Caki2 (cell line): ENCODE results near the gene KIF14. TPM values are rescaled to one million over a fixed set of nuclear protein-coding genes. Genes with fewer than 3 reads are reported as not detected.
A peak's percentile ranks its signal among the peaks of the same experiment; 100 is the strongest.
"Not testable (repeated sequence)": the region's sequence is repeated elsewhere in the genome, so short reads cannot be mapped to it uniquely, and the experiment has no call there.

Source experiments
- DNase-seq: peaks from one replicate; pipeline ENCODE4 v3.0.0-alpha.2; 2015; ENCODE audit warnings: low read depth
- in situ Hi-C: cut with HindIII; loops from 2 replicates; pipeline ENCODE4 v1.10.0; 2016; ENCODE audit warnings: low sequenced_read_pairs, low pct_unique_long_range_greater_than_20kb, mixed read lengths
- total RNA-seq: library from RNA; depleted of rRNA; stranded (reverse); fragments of >200 nt; shearing (Covaris generic); gene quantifications from 2 replicates; pipeline ENCODE4 v1.2.3, GENCODE V29; 2014; ENCODE audit warnings: low replicate concordance

KIF14 gene
- total RNA-seq, 1 experiment from 2014 or later = 10.0 TPM

DNA sequence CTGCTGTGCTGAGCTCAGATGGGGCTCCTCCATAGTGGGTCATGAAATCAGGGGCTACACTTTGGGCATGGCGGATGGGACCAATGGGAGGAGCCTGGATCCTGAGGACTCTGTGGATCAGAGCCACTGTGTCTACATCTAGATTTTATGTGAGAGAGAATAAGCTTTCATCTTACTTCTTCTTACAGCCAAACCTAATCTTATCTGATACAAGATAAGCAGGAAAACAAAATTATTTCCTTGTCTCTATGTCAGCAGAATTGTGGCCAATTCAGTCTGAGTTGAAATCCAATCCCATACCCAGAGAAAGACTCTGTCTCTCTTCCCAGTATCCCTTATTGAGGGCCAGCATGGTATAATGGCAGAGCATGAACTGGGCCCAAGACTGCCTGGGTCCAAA is 56.2 kb downstream of the KIF14 start:
- in situ Hi-C loops = no loop called here
- DNase-seq = no peak

DNA sequence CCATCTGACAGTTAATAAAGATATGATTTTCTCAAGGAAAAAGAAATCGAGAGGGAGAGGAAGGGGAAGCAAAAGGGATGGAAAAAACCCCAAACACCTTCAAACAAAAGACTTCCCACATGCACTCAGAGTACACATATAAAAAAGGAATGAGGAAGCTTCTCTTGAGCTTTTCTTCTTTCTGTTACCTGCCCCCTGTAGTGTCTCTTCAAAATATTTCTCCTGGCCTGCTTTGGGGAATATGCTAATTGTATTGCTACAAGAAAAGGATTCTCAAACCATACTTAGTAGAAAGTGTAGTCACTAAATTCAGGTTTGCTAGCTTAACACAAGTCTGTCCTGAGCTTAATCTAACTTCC is 58.7 kb downstream of the KIF14 start:
- in situ Hi-C loops = no loop called here
- no peak for DNase-seq

DNA sequence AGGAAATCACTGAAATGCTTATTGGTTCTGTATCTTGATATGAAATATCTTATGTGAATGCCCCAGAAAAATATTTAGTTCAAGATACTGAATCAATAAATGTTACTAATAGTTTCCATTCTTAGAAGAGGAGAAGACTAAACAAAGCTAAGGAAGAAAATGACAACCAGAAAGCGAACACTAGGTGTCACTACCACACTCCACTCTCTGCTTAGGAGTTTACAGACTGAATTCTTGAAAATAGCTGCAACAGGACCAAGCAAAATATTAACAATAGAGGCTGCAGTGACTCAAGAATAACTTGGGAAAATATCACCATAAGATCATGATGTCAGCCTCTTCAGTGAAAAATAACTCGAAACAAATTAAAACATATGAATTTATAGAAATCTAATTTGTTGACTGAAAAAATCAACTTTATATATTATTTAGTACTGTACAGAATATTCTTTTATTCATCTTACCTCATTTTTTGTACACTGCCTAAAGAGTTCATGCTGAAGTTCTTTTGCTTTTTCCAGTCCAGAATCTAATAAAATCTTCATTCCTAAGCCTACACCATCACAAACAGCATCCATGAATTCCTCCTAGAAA is 61.6 kb downstream of the KIF14 start:
- DNase-seq = peak; percentile 39
- in situ Hi-C loops = no loop called here

DNA sequence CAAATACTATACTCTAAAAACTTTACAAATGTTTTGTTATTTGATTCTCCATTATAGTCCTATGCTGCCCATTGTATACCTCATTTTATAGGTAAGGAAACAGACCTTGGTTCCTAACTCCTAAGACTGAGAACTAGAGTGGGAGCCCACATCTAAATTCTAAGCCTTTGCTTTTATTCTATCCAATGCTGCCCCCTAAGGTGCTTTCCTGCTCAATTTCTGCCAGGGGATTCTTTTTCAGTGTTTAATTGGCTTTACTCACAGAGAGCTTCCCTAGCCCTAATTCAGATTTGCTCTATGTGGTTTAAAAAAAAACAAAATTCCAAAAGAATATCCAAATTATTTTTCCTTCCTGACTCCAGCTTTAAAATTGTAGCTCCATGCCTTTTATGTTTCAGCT is 64.5 kb downstream of the KIF14 start:
- no peak for DNase-seq
- in situ Hi-C loops = no loop called here

DNA sequence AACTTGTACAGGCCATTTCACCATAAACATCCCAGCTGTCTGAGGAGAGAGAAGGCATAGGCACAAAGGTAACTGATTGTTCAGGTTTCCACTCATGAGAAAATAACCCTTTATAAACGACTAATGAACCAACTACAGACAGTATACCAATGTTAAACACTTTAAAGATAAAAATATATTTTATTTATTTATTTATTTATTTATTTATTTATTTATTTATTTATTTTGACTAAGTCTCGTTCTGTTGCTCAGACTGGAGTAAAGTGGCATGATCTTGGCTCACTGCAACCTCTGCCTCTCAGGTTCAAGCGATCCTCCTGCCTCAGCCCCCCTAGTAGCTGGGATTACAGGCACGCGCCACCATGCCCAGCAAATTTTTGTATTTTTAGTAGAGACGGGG is 67.8 kb downstream of the KIF14 start:
- in situ Hi-C loops, DNase-seq: not testable (repeated sequence)

DNA sequence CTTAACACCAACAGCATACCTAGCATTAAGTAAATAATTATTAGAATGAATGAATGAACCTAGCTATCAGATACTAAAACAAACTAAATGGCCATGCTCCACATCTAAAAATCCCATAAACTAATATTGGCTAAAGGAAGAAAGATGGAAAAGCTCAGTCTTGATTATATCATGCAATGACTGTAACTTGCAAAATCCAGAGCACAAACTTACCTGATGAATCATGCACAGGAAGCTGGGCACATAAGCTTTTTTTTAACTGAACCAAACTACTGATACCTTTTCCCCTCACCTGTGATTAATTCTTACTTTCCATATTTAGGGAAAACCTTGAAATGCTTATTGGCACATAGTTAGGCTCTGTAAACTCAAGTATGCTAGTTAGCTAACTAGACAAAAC is 70.2 kb downstream of the KIF14 start:
- no peak for DNase-seq
- in situ Hi-C loops = no loop called here

DNA sequence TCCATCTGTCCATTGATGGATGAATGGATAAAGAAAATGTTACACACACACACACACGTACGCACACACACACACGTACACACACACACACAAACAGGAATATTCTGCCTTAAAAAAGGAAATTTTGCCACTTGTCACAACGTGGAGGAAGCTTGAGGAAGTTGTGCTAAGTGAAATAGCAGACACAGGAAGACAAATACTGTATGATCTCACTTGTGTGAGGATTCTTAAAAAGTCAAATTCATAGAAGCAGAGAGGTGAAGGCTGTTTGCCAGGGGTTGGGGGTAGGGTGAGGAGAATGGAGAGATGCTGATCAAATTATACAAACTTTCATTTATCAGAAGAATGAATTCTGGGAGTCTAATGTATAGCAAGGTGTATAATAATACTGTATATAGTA is 73.2 kb downstream of the KIF14 start:
- no peak for DNase-seq
- in situ Hi-C loops = no loop called here

DNA sequence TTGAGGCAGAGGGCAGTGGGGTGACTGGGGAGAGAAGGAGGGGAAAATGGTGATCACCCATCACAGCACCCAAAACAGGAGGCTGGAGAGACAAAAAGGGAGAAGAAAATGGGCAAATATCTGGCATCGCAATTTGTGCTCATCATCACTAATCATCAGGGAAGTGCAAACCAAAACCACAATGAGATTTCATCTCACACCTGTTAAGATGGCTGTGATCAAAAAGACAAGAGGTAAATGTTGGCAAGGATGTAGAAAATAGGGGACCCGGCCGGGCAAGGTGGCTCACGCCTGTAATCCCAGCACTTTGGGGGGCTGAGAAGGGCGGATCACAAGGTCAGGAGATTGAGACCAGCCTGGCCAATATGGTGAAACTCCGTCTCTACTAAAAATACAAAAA is 74.0 kb downstream of the KIF14 start:
- DNase-seq = no peak
- in situ Hi-C loops = no loop called here

DNA sequence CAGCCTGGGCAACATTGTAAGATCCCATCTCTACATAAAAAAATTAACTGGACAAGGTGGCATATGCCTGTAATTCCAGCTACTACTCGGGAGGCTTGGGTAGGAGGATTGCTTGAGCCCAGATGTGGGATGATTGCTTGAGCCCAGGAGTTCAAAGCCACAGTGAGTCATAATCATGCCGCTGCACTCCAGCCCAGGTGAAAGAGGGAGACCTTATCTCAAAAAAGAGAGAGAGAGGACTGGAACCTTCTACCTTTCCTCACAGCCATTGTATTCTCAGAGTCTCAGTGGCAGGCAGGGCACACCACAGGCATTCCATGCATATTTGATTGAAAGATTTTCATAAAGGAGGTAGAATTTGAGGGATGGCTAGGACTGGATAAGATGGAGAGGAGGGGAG is 78.4 kb downstream of the KIF14 start:
- DNase-seq = no peak
- in situ Hi-C loops = no loop called here

DNA sequence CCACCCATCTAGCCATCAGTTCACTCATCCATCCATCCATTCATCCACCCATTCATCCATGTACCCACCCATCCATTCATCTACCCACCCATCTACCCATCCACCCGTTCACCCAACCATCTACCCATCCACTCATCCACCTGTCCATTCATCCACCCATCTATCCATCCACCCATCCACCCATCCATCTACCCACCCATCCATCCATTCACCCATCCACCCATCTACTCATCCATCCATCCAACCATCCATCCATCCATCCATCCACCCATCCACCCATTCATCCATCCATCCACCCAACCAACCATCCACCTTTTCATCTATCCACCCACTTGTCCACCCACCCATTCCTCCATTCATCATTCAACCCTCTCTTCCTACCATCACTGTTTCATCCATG is 80.3 kb downstream of the KIF14 start:
- in situ Hi-C loops = no loop called here
- DNase-seq = no peak

DNA sequence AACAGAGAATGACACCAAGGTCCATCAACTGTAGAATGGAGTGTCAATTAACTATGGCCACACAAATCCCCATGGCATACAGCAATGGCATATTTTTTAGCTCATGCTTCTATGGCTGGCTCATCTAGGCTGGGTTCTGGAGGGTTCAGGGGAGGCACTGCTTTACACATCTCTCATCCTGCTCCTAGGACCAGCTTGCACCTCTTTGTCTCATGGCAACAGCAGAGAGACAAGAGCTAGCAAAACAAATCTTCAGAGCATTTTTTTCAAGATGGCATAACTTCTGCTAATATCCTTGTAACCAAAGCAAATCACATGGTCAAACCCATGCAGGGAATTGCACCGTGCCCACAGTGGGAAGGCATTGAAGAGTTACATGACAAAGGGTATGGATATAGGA is 82.4 kb downstream of the KIF14 start:
- DNase-seq = no peak
- in situ Hi-C loops = no loop called here

DNA sequence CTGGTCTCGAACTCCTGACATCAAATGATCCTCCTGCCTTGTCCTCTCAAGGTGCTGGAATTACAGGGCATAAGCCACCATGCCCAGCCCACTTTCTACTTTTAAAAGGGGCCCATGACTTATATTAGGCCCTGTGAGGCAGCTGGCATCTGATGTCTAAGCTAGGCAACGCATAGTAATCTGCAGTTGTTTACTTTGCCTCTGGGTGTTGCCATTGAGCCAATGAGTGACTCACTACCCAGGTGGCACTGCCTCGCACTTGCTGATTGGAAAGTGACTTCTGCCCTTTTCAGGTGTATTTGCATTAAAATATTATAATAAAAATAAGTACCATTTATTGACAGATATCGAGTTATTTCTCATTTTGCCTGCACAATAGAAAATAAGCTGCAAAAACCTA is 84.9 kb downstream of the KIF14 start:
- peak; percentile 40 for DNase-seq
- in situ Hi-C loops = no loop called here

DNA sequence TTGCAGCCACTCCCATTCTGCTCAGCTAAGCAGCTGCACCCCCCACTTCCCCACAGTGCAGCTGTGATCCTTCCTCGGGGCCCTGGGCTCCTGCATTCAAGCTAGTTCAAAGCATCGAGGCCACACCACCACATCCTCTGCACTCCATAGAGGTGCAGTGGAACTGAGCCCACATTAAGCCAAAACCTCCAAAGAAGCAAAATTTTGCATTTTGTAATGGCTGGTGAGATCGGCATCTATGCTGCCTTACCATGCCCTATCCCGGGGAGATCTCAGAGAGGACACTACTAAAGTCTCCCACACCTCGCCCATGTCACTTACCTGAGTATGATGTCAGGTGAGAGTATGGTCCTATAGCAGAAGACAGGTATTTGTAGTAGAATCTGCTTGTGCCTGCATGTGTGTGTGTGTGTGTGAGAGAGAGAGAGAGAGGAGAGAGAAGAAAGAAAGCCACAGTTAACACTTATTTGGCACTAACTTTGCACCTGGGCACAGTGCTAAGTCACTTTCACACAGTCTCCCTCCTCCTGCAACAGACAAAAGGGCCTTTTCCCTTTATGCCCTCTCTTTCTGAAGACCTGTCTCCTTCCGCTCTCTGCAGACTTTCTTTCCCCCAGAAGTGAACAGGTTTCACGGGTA is 89.8 kb downstream of the KIF14 start:
- DNase-seq = no peak
- in situ Hi-C loops = no loop called here

DNA sequence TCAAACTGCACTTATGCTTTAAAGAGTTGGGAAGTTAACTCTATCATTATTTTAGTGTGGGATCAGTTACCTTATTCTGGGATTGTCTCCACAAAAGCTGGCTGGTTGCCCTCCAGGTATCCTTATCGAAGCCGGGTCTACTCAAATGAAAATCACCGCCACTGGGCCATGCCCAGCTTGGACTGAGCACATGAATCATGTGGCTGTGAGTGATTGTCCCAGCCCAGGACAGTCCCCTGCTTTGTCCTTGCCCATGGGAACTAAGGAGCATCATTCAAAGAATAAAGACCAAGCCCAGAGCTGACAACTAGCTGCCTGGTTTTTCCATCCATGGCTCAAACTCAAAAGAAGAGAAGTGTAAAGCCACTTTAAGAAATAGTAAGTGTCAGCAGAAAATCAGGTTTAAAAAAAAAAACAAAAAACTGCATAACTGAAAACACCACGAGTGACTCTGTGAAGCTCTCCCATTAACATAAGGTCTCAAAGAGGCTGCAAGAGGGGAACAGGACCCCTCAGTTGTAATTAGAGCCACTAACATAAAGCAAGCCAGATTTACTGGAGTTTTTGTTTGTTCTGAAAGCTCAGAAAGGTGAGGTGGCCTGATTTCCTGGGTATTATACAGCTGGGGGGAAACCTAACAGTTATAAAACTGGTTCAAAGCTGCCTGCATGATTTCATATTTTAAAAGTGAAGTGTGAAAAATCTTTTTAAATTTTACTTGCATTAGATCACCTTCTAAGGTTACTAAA is 91.5 kb downstream of the KIF14 start:
- in situ Hi-C loops = no loop called here
- DNase-seq = no peak

DNA sequence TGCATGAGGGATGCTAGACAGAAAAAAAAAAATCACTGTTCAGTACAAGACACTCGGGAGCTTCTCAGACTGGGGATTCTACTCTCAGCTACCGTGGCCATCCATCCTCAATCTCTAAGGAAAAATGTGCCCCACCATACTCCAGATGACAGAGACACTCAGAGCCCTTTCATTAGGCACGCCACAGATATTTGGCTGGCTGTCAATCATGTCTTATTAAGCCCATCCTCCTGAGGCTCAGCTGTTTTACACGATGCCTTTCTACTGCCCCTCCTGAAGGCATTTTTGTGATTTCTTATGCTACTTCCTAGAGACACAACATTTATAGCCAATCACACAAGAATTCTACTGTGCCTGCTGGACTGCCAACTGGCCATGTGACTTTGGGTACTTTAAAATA is 92.9 kb downstream of the KIF14 start:
- no peak for DNase-seq
- in situ Hi-C loops = no loop called here

DNA sequence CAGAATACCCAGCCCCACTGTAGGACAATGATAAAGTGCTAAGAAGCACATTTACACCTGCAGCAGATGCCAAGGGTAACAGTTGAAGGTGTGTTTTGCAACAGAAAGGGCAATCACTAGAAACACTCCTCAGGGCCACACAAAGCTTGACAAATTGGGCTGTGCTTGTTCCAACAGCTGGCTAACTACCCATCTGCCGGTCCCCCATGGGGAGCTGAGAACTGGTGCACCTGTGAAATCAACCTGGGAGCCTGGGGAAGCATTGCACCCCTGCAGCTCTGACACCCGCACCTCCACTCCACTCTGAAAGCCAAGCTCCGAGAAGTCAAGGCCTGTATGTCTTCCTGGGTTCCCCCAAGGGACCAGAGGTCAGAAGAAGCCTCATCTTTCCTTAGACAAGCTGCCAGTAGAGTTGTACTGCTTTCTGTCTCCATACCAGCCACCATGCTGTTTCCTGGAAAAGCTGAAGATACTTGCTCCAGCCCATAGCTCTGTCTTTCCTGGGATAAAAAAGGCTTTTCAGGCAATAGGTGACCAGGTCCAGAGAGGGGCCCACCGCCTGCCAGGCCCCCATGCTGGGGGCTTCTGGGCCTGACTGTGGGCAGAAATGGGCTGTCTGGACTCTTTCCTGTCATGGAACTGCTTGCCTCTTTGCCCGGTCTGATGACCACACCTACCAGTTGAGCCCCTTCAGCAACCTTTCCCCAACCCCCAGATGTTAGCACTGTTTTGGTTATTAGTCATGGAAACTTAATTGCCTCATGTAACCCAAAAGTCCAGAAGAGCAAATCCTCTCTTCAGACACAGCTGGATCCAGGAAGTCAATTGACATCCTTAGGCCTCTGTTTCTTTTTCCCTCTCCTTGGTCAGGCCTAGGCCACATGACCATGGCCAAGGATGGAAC is 93.6 kb downstream of the KIF14 start:
- peak; percentile 18 for DNase-seq
- in situ Hi-C loops = no loop called here

DNA sequence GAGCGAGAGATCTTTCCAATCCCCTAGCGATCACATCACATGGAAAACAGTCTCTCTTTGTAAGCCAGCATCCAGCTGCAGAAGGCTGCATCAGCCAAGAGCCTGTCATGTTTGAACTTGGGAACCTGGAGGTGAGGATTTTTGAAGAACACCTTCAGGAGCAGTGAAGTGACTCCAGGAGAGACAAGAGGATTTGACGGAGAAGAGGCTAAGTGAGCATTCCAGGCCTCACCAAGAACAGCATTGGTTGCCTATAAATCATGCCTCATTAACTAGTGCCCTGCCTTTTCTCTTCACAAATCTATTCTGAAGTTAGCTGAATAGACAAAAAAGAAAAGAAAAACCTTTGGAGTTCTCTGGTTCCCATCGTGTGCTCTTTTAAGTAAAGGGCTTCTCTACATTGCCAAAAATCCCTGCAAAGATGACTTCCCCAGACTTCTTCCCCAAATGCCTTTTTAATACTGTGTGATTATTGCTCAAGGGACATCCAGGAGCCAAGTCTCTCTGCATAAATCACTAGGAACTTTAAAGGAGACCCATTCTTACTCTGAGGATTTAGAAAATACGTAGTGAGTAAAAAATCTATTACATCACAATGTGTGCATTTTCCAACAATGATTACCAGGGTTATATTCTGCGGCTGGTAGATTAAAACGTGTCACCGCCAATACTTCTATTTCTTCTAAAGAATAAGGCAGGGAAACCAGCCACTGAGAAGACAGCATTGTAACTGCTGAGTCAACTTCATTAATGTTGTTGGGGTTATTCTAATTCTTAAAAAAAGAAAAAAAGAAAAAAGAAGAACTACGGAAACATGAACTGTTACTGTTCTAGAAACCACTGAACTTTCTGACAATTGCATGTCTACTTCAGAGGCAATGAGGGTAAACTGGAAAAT is 95.2 kb downstream of the KIF14 start:
- in situ Hi-C loops = no loop called here

DNA sequence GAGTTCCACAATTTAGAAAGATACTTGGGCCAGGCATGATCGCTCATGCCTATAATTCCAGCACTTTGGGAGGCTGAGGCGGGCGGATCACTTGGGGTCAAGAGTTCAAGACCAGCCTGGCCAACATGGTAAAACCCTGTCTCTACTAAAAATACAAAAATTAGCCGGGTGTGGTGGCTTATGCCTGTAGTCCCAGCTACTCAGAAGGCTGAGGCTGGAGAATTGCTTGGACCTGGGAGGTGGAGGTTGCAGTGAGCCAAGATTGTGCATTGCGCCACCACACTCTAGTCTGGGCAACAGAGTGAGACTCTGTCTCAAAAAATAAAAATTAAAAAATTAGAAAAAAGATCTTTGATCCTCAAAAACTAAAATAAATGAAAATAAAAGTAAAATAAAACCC is 96.0 kb downstream of the KIF14 start:
- DNase-seq, in situ Hi-C loops: not testable (repeated sequence)

More for the DNA sequence above, 95.2 kb downstream of the KIF14 start:
- no peak for DNase-seq
